Stimulated activated CD4-positive, alpha-beta T cell treated with anti-CD3 and anti-CD28 coated beads, Interleukin-12 subunit alpha, Interleukin-12 subunit beta, amount 100 ng/mL, for 4 hours (primary cell): ENCODE data around the gene CST1.
"Not testable (repeated sequence)": the region's sequence is repeated elsewhere in the genome, so short reads cannot be mapped to it uniquely, and the experiment has no call there.

ENCODE experiments used
- DNase-seq: peaks from one replicate; pipeline ENCODE4 v3.0.0-alpha.2; 2020

The CST1 gene

DNA sequence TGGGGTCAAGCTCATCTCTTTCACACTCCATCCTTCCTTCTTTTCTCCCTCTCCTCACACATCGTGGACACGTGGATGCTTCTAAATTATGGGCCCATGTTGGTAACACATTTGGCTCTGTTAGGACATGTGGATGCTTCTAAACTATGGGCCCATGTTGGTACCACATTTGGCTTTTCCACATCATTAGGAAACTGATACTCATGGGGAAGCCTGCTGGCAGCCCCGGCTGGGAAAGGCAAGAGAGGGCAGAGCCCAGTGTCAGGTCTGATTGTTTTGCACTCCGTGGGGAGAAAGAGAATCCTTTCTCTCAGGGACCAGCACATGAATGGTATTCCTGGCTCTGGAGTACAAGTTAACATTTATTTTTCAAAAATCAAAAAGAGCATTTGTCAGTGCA, 4.0 kb upstream of the CST1 start:
- no peak for DNase-seq

DNA sequence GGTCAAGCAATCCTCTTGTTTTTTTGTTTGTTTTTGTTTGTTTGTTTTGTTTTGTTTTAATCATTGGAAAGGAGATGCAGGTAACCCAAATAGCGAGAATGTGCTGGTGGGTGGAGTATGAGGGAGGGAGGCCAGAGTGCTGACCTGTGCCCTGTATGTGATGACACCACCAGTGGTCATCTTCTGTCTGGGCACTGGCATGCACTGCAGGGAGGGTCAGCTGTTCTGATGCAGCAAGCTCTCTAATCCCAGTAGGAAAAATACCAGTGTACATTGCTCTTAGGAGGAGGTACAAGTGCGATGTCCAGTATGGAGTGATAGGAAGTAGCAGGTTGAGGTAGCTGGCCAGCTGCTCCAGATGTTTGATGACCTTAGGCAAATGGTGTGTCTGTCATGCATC, 2.9 kb upstream of the CST1 start:
- no peak for DNase-seq

DNA sequence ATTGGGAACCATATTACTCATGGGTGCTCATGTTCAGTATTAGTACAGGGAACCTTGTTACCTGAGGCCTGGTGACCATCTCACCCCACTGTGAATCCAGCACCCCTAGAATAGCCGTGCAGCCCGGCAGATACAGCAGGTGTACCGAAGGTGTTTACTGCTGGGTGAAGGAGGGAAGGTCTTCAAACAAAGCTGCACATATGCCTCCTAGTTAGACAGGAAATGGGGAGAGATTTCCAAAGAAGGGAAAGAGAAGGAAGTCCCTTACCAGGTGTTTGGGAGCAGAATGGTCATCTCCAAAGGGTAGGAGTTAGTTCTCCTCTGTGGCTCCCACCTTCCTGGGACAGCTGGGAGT, 2.4 kb upstream of the CST1 start:
- no peak for DNase-seq

DNA sequence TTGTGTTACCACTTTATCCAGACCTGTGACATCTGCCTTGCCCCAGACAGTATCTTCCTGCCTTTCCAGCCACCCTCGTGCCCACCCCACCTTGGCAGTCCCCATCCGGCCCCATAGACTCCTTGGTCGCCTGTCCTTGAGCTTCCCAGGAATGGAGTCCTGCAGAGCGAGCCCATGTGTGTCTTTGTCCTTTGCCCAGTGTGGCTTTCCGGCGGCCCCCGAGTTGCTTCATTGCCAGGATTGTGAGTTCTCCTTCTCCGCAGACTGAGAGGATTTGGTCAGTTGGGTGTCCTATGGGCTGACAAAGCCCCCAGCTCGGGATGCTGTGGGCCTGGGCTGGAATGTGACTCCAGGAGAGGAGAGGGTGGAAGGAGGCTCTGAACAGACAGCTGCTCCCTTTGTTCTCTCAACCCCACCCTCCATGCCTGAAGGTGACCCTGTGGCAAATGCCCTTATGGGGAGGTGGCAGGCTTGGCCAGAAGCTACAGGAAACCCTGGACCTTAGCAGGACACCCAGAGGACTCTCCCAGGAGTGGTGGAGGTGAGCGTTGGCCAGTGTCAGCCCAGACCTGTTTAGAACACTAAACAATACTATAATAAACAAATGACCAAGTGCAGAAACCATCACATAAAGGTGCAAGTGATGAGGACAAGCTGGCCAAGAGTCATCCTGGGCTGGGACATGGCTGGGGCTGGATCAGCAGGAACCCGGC, 1.9 kb upstream of the CST1 start:
- no peak for DNase-seq

DNA sequence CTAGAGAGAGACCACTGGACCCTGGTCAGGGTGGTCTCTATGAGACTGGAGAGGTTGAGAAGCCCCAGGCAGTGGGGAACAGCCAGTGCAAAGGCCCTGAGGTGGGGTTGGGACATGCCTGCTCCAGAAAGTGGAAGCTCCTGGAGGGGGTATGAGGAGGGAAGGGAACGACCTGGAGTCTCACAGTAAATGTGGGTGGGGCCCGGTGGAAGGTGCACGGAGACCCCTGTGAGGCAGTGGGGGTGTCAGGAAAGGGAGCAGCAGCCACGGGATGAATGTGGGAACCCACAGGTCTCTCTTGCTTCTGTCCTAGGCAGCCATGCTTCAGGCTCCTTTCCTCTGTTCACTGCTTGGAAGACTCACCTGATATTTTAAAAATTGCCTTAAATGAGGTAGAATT, 1.3 kb upstream of the CST1 start:
- DNase-seq, result no peak

DNA sequence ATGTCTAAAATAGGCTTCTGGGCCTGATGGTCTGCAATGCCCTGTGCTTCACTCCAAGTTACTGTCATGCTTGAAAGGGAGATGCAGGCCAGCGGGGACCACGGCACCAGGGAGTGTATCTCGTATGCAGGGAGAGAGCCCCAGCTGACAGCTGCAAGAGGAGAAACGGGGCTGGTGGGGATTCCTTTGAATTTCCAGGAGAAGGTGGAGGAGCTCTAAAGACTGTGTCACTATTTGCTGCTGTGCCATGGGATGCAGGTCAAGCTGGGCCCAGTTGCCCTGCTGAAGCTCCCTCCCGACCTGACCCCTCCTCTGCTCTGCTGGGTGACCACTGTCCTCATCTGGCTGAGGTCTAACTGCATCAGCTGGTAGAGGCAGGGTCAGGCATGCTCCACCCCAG, 989 bp downstream of the CST1 start:
- DNase-seq, result no peak

DNA sequence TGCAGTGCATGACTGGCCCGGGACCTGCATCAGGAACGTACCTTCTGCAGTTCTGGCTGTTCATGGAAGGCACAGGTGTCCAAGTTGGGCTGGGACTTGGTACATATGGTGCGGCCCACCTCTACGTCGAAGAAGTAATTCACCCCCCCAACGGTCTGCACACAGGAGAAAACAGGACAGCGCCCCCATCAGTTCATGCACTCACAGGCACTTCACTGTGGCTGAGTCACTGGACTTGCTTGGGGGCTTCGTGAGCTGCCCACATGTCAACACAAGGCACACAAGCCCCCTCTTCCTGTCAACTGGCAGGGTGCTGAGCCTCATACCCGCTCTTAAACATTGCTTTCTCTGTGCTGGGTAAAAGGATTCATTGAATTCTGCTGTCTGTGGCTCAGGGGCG, 1.8 kb downstream of the CST1 start:
- not testable (repeated sequence) for DNase-seq

DNA sequence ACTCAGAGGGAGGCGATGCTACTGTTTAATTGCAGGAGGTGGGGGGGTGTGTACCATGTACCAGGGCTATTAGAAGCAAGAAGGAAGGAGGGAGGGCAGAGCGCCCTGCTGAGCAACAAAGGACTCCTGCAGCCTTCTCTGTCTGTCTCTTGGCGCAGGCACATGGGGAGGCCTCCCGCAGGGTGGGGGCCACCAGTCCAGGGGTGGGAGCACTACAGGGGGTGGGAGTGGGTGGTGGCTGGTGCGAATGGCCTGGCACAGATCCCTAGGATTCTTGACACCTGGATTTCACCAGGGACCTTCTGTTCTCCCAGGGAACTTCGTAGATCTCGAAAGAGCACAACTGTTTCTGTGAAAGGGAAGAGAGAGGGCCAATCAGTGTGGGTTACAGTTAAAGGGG, 3.2 kb downstream of the CST1 start:
- not testable (repeated sequence) for DNase-seq

DNA sequence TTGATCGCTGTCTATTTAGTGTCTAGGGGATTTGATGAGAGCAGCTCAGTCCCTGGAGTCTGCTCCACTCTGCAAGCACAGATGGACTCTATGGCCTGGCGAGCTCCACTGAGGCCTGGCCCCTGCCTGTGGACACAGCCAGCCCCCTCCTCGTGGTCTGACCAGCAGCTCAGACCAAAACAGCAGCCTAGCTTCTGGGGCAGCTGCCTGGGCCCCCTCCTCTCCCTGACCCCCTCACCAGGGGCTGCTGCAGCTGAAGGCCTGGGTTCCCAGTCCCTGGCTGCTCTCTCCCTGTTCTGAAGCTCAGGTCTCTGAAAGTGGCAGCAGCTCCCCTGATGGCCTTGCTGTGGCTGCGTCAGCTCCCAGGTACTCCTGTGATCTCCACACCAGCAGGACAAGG, 3.6 kb downstream of the CST1 start:
- DNase-seq, result not testable (repeated sequence)

DNA sequence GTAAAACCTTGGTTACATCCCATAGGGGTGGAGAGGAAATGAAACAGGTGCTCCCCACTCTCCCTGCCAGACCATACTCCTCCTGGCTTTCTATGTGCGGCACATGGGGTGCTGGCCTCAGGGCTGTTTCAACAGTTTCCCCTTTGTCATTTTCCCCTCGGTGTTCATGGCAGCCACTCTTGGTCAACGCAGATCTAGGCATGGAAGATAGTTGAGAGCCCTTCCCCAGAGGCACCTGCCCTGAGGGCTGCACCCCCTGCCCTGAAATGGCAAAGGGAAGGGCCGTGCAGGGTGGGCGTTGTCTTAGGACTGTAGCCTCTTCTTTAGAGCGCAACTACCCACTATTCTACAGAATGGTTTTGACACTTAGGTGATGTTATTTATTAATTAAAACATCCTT, 4.4 kb downstream of the CST1 start:
- DNase-seq, result no peak

DNA sequence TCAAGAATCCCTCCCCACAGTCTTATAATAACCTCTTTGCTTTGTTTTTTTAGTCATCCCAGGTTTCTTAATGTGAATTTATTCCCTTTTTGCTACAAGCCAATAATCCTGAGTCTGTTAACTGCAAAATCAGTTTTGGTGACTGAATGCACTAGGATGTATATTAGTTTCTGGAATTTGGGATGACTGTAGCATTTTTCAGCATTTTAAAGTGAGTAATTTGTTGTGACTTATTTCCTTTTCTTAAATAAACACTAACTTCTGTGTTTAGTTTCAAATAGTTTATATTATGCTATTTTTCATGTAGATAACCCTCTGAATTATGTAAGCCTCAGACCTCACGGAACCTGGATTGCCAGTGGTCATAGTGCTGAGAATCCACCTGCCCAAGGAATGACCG, 5.5 kb downstream of the CST1 start:
- no peak for DNase-seq

DNA sequence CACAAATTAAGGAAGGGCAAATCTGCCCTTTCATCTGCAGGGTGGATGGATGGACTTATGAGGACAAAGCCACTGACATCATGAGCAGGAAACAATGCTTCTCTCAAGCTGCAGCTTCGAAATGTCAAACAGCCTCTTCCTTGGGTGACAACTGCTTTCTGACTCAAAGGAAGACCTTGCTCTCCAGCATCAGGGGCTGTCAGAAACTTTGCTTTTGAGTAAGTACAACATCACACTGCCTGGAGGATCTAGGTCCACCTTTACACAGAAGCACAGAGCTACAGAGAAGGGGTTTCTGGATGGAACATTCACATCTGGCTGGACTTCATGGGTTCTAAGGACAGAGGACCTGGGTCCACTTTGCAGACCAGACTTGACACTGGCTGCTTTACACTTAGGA, 5.9 kb downstream of the CST1 start:
- DNase-seq, result no peak

DNA sequence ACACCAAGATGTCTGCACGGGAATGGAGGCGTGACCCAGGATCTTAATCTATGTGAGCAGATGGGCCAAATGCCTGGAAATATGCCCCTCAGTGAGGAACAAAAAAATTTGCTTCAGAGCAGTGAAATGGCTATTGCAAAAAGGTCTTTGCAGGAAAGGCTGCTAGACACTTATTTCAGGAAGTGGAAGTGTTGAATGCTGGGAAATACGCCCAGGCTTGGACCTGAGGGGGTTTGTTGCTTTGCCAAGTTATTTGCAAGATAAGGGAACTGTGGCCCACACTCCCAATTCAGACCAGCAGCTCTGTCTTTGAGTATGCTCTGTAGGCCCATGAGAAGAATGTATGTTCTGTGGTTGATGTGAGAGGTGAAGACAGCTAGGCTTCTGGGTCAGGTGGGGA, 15.3 kb downstream of the CST1 start:
- DNase-seq, result not testable (repeated sequence)

DNA sequence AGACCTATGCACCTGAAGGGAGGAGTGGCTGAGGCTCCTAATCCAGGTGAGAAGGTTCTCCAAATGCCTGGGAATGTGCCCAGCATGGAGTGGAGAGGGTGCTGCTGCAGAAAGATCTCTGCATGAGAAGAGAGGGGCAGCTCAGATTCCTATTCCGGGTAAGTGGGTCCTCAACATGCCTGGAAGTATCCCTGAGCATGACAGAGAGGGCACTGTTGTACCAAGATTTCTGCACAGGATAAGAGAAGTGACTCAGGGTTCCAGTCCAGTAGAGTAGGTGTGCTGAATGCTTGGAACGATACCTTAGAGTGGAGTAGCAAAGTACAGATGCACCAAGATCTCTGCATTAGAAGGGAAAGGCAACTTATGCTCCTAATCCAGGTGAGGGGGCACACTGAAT, 15.8 kb downstream of the CST1 start:
- not testable (repeated sequence) for DNase-seq

DNA sequence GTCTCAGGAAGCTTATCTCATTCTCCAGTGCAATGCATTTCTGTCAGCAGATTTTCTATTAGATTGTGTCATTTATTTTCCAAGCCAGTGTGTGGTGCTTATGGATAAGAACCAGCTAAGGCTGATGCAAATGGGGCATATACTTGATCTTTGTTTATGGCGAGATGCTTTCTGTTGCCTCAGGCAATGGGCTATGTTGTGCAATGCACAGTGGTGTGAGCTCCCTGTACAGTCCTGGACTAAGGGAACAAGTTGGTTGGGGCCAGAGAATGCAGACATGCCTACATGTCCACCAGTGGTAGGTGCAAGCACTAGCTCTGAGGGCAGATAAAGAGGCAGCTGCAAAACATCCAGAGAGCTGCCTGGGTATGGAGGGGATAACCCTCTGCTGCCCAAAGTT, 16.3 kb downstream of the CST1 start:
- DNase-seq, result not testable (repeated sequence)

DNA sequence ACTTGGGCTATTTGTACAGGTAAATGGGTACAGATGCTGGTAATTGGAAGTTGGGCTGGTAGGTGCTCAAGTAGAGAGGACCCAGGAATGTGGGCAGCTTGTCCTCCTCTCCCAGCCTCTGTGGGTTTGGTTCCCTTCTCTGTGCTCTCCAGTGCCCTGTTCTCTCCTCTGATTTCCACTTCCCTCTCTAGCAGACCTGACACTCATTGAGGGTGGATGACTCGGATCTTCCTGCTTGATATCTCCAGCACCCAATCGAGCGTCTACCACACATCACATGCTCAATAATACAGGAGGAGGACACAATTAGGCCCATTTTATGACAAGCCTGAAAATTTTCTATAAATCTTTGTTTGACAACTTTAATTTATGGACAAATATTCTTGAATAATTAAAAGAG, 23.7 kb downstream of the CST1 start:
- no peak for DNase-seq

DNA sequence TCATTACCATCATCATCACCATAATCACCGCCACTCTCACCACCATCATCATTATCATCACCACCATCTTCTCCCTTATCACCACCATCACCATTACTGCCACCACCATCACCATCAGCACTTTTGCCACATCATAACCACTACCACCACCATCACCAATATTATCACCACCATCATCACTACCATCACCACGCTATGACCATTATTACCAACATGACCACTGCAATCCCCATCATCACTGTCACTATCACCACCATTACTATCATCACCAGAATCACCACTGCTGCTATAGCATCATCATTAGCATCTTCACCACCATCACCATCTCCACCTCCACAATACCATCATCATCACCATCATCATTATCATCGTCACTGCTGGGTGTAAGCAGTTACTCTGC, 25.6 kb downstream of the CST1 start:
- no peak for DNase-seq

DNA sequence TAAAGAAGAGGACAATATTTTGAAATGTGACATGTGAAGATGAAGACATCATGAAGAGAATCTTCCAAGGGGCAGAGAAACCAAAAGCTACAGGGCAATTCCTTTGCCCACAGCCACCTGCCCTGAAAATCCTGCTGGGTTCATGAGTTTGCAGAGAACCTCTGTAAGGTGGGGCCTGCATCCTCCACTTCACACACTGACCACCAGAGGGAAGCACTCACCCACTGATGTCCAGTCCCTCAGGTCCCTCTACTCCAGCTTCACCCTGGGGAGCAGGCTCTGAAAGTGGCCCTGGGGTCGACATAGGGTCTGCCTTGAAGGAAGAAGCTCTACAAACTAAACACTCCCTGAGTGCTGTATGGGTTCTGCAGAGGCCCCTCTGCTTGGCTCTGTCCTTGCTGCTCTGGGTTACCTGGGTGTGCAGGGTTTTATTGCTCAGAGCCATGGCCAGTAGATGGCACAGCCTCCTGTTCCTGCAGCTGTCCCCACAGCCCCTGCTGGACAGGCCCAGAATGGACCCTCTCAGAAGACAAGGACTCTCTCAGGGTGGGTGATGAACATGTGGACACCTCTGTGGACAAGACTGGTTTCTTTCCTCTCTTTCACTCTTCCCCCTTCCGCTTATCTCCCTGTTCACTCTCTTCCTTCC, 27.0 kb downstream of the CST1 start:
- not testable (repeated sequence) for DNase-seq

DNA sequence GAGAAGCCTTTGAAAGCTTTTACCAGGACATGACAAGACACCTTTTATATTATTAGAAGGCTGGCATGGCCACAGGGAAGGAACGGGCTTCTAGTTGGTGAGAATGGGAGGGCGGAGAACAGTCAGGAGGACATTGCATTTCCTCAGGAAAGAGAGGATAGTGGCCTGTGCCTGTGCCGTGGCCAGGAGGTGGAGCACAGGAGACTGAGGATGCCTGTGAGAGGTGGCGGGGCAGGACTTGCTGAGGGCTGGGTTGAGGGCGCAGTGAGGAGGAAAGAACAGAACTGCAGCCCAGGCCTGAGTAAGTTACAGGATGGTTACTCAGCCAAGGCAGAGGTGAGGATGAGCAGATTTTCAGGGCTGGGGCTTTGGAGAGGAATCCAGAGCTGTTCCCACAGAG, 27.9 kb downstream of the CST1 start:
- not testable (repeated sequence) for DNase-seq

DNA sequence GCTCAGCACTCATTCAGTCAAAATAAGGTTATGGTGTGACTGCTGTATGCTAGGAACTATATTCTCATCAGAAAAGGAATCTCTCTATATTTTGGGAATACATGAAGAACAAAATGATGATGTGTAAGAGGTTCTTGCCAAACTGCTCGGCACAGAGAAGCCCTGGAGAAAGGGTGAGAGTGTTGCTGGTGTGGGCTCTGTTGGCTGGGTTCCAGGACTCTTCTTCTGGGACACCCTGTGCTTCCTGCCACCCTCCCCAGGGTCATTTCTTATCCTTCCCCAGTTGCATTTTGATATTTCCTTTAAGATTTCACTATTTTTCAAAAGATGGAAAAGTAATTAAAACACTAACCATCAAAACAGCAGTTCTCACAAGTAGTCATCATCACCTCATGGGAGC, 28.8 kb downstream of the CST1 start:
- DNase-seq, result no peak

DNA sequence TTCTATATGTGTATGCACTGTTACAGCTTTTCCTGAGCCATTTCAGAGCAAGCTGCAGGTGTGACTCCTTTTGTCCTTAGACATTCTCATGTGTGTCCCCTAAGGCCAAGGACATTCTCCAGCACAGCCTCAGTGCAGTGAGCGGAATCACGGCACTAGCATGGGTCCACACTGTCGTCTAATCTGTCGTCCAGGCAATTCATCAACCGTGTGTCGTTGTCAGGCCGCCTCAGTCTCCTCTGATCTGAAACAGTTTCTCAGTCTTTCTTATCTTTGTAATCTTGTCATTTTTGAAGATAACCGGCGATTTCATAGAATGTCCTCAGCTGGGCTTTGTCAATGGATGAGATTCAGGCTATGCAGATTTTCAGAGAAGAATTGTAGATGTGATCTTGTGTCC, 31.4 kb downstream of the CST1 start:
- DNase-seq, result not testable (repeated sequence)

DNA sequence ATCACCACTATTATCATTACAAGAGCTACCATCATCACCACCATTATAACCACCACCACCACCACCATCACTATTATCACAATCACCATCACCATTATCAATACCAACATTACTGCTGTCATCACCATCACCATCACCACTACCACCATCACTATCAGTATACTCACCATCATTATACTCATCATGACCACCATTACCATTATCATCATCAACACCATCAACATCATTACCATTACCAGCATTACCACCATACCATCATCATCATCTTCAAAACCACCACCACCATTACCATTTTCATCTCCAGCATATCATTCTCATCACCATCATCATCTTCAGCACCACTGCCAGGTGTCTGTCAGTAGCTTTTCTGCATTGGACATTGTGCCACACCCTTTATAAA, 39.0 kb downstream of the CST1 start:
- not testable (repeated sequence) for DNase-seq

DNA sequence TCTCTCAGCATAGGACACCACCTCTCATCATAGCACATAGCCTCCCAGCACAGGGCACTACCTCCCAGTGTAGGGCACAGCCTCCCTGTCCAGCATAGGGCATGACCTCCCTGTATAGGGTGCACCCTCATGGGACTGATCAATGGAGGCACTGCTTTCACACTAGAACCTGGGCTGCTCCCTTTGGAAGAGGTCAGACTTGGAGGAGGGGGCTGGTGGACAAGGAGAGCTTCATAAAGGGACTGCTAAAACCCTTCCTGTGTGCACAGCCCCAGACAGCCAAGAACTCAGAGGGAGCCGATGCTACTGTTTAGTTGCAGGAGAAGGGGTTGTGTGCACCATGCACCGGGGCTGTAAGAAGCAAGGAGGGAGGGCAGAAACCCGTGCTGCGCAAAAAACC, 40.0 kb downstream of the CST1 start:
- no peak for DNase-seq

DNA sequence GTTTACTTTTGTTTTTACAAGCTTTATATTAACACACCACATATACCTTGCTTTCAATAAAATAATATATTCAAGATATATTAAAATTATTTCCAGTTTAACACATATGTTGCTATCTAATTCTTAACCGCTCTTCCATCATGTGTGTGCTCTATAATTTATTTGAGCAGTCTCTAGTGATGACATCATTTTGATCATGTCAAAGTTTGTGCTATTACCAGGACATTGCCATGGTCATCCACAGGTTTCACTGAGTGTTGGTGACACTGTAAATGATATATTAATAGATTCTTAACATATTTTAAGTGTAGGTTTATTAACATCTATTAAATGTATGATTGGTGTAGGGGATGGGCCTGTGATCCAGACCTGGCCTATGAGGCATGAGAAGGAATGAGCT, 44.8 kb downstream of the CST1 start:
- DNase-seq, result no peak

DNA sequence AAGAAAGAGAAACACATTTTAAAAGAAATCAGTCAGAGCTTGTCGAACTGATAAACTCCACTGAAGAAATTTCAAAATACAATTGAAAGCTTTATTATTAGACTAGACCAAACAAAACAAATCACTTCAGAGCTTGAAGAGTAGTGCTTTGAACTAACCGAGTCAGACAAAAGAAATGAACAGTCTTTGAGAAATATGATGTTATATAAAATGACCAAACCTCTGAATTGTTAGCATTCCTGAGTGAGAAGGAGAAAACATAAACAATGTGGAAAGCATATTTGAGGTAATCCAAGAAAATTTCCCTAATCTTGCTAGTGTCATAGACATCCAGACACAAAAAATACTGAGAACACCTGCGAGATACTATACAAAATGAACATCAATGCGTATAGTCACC, 48.7 kb downstream of the CST1 start:
- DNase-seq, result no peak
